Muscle of leg (tissue), 11 donors: ENCODE measurements around the gene ARHGDIB. TPM values are rescaled to one million over a fixed set of nuclear protein-coding genes. Genes with fewer than 3 reads are reported as not detected.

ENCODE experiments used
- DNase-seq: peaks from one replicate; pipeline ENCODE4 v3.0.0; 2013
- H3K27ac ChIP-seq: one replicate; pipeline ENCODE4 v1.5.1; 2013; ENCODE audit warnings: mild to moderate bottlenecking, low read length, control low read depth
- H3K27me3 ChIP-seq: one replicate; pipeline ENCODE4 v1.6.1; 2013; ENCODE audit warnings: low read length; ENCODE audit not compliant: control insufficient read depth, insufficient read depth
- H3K36me3 ChIP-seq: one replicate; pipeline ENCODE4 v1.6.1; 2013; ENCODE audit warnings: low read length; ENCODE audit not compliant: control insufficient read depth, insufficient read depth
- H3K4me1 ChIP-seq: one replicate; pipeline ENCODE4 v1.6.1; 2013; ENCODE audit warnings: low read length; ENCODE audit not compliant: control insufficient read depth, insufficient read depth
- H3K4me3 ChIP-seq: one replicate; pipeline ENCODE4 v1.5.1; 2013; ENCODE audit warnings: low read length, control low read depth
- H3K9me3 ChIP-seq: replicated peaks from 2 replicates; pipeline ENCODE4 v1.6.1; 2013; ENCODE audit warnings: low read depth, low read length; ENCODE audit not compliant: control insufficient read depth
- WGBS: methylation state at CpG from one replicate; pipeline ENCODE4 v1.1.5; 2013; ENCODE audit warnings: missing lambda C conversion rate; ENCODE audit not compliant: insufficient coverage; 5-methylcytosine and 5-hydroxymethylcytosine counted together
- polyA plus RNA-seq, 8 donors: library from polyadenylated mRNA; unstranded; fragments of 120-200 nt; gene quantifications; one replicate each; pipeline versions ENCODE4 v1.2.1 to v1.2.3, GENCODE V29; 2013; ENCODE audit warnings: inconsistent platforms in 1 of 8, low replicate concordance in 1 of 8; ENCODE audit not compliant: insufficient read length in 8 of 8, insufficient read depth in 1 of 8
- total RNA-seq: library from RNA; stranded (reverse); fragments of 120-200 nt; gene quantifications from one replicate; pipeline ENCODE4 v1.2.4, GENCODE V29; 2013

Gene ARHGDIB
- total and polyA plus RNA-seq, 9 donors, result 37.8 to 47.6 (median 42.0) TPM

- no peaks in the 10 kb centered on the region for H3K27me3 ChIP-seq
- WGBS, result 73% methylated on average over 2 of the region's 3 CpGs
- H3K9me3 ChIP-seq, result no peaks in the 10 kb centered on the region
- H3K4me3 ChIP-seq, result no peak overlapping the region
- no peaks in the 10 kb centered on the region for H3K36me3 ChIP-seq
- H3K4me1 ChIP-seq, result no peaks in the 10 kb centered on the region
- no peak for DNase-seq
- no peak overlapping the region for H3K27ac ChIP-seq
Measured at GRCh38 chr12:14937014-14937413, 24.4 kb downstream of the ARHGDIB start.

- Histone ChIP-seq H3K9me3 (no peaks in the 10 kb centered on the region), H3K4me3 (no peak overlapping the region), H3K4me1 (no peaks in the 10 kb centered on the region), H3K36me3 (no peaks in the 10 kb centered on the region), H3K27me3 (no peaks in the 10 kb centered on the region), H3K27ac (no peak overlapping the region)
- no peak for DNase-seq
- 87% methylated on average over 4 of the region's 6 CpGs for WGBS
Measured at GRCh38 chr12:14936224-14936861, 25.1 kb downstream of the ARHGDIB start.

- H3K27ac ChIP-seq, result no peak overlapping the region
- no peak overlapping the region for H3K4me3 ChIP-seq
- H3K9me3 ChIP-seq, result no peaks in the 10 kb centered on the region
- H3K27me3 ChIP-seq, result no peaks in the 10 kb centered on the region
- DNase-seq, result no peak
- 40% methylated on average over 1 of the region's 4 CpGs for WGBS
- no peaks in the 10 kb centered on the region for H3K4me1 ChIP-seq
- H3K36me3 ChIP-seq, result no peaks in the 10 kb centered on the region
Measured at GRCh38 chr12:14935031-14935430, 26.4 kb downstream of the ARHGDIB start.

GRCh38 chr12:14934511-14934910 is 26.9 kb downstream of the ARHGDIB start:
- no peak for DNase-seq
- WGBS, result 100% methylated on average over 1 of the region's 2 CpGs

GRCh38 chr12:14931791-14932560 is 29.4 kb downstream of the ARHGDIB start:
- WGBS, result 89% methylated on average over 1 of the region's 7 CpGs
- no peaks in the 10 kb centered on the region for H3K4me1 ChIP-seq
- H3K9me3 ChIP-seq, result no peaks in the 10 kb centered on the region
- H3K27ac ChIP-seq, result no peak overlapping the region
- no peaks in the 10 kb centered on the region for H3K36me3 ChIP-seq
- no peaks in the 10 kb centered on the region for H3K27me3 ChIP-seq
- H3K4me3 ChIP-seq, result no peak overlapping the region
- DNase-seq, result no peak

More at GRCh38 chr12:14934511-14934910, 26.9 kb downstream of the ARHGDIB start:
- H3K27ac ChIP-seq, result no peak overlapping the region
- H3K27me3 ChIP-seq, result no peaks in the 10 kb centered on the region
- no peaks in the 10 kb centered on the region for H3K9me3 ChIP-seq
- H3K36me3 ChIP-seq, result no peaks in the 10 kb centered on the region
- no peaks in the 10 kb centered on the region for H3K4me1 ChIP-seq
- no peak overlapping the region for H3K4me3 ChIP-seq

GRCh38 chr12:14931359-14931758 is 30.0 kb downstream of the ARHGDIB start:
- H3K27me3 ChIP-seq, result no peaks in the 10 kb centered on the region
- no peaks in the 10 kb centered on the region for H3K4me1 ChIP-seq
- no peak for DNase-seq
- H3K9me3 ChIP-seq, result no peaks in the 10 kb centered on the region
- H3K27ac ChIP-seq, result no peak overlapping the region
- 40% methylated on average over 4 of the region's 4 CpGs for WGBS
- no peaks in the 10 kb centered on the region for H3K36me3 ChIP-seq
- no peak overlapping the region for H3K4me3 ChIP-seq

GRCh38 chr12:14930299-14930698 is 31.1 kb downstream of the ARHGDIB start:
- Histone ChIP-seq H3K36me3 (no peaks in the 10 kb centered on the region), H3K4me3 (no peak overlapping the region), H3K4me1 (no peaks in the 10 kb centered on the region), H3K9me3 (no peaks in the 10 kb centered on the region), H3K27ac (no peak overlapping the region), H3K27me3 (no peaks in the 10 kb centered on the region)
- no peak for DNase-seq

- Histone ChIP-seq H3K27ac (peak overlapping the region; percentile 84), H3K4me3 (no peak overlapping the region), H3K9me3 (no peaks in the 10 kb centered on the region), H3K27me3 (no peaks in the 10 kb centered on the region), H3K36me3 (no peaks in the 10 kb centered on the region), H3K4me1 (no peaks in the 10 kb centered on the region)
- 25% methylated on average over 2 of the region's 4 CpGs for WGBS
- peak; percentile 85 for DNase-seq
Measured at GRCh38 chr12:14928931-14929330, 32.5 kb downstream of the ARHGDIB start.

- H3K4me1 ChIP-seq, result no peaks in the 10 kb centered on the region
- H3K27me3 ChIP-seq, result no peaks in the 10 kb centered on the region
- H3K4me3 ChIP-seq, result no peak overlapping the region
- no peaks in the 10 kb centered on the region for H3K9me3 ChIP-seq
- 54% methylated on average over 1 of the region's 3 CpGs for WGBS
- DNase-seq, result peak; percentile 28
- H3K27ac ChIP-seq, result no peak overlapping the region
- H3K36me3 ChIP-seq, result no peaks in the 10 kb centered on the region
Measured at GRCh38 chr12:14927267-14927666, 34.1 kb downstream of the ARHGDIB start.

- Histone ChIP-seq H3K4me1 (no peaks in the 10 kb centered on the region), H3K9me3 (no peaks in the 10 kb centered on the region), H3K36me3 (no peaks in the 10 kb centered on the region), H3K27me3 (no peaks in the 10 kb centered on the region), H3K4me3 (no peak overlapping the region), H3K27ac (no peak overlapping the region)
- 100% methylated on average over 1 of the region's 3 CpGs for WGBS
- DNase-seq, result no peak
Measured at GRCh38 chr12:14924541-14924940, 36.9 kb downstream of the ARHGDIB start.
